CD4-positive, alpha-beta T cell treated with Interleukin-15 for 4 hours (primary cell): ENCODE data around the gene ARHGAP26.
"Not testable (repeated sequence)": the region's sequence is repeated elsewhere in the genome, so short reads cannot be mapped to it uniquely, and the experiment has no call there.

ENCODE experiments used
- DNase-seq: peaks from one replicate; pipeline ENCODE4 v3.0.0-alpha.2; 2020; ENCODE audit warnings: low spot score

Gene ARHGAP26

DNA sequence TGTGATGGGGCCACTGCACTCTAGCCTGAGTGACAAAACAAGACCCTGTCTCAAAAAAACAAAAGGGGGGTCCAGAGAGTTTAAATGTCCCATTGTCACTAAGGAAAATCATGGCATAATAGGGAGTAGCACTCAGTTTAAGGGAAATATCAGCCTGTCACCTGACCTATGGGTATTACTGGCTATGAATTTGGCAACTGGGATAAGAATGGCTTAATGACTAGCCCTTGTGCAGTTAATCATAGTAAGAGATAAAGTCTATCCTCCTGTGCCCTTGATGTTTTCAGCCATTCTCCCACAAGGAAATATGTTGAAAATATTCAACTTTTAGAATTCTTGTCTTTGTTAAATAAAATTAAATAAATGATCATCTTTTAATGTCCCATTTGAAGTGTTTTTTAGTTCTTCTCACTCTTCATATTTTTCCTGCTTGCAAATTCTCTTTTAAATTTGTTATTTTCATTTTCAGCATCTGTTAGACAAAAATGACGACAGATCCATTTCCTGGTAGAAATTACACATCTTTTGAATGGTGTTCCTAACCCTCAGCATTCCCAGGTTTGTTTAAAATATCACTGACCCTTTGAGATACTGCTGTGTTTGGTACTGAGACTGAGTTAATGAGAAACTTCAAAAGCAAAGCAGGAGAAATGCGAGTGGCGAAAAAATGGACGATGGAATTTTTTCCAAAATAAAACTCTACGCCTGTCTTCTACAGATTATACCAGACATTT, 191.4 kb downstream of the ARHGAP26 start:
- DNase-seq = no peak

GRCh38 chr5:142962174-142962533, 192.0 kb downstream of the ARHGAP26 start:
- DNase-seq = no peak

GRCh38 chr5:142965258-142966120, 195.3 kb downstream of the ARHGAP26 start:
- DNase-seq = not testable (repeated sequence)

DNA sequence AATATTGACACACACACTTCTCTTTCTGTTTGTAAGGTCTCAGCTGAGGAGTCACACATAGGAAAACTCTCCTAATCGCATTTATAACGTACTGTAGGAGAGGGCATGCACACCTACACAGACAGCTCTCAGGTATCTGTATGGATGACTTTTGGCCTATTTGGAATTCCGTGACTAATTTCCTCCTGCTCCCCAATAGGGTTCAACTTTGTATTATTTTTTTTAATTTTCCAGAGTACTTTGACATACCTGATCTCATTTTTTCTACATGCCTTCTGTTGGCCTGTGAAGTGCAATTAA, 195.9 kb downstream of the ARHGAP26 start:
- no peak for DNase-seq

DNA sequence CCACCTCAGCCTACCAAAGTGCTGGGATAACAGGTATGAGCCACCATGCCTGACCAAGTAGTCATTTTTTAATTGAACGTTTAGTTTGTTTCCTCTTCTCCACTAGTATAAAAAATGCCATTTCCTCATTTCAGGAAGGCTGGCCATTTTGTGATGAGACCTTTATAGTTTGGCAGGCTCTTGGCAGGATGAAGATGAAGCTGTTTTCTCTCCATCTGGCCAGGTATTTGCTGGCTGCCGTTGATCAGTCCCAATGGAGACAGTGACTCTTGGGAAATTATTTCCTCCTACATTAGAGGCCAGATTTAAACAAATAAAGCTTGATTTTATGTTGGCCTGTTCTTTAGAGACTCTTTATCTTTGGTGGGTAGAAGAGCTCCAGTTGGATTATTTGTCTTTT, 199.0 kb downstream of the ARHGAP26 start:
- no peak for DNase-seq

GRCh38 chr5:142969624-142970439, 199.7 kb downstream of the ARHGAP26 start:
- no peak for DNase-seq

DNA sequence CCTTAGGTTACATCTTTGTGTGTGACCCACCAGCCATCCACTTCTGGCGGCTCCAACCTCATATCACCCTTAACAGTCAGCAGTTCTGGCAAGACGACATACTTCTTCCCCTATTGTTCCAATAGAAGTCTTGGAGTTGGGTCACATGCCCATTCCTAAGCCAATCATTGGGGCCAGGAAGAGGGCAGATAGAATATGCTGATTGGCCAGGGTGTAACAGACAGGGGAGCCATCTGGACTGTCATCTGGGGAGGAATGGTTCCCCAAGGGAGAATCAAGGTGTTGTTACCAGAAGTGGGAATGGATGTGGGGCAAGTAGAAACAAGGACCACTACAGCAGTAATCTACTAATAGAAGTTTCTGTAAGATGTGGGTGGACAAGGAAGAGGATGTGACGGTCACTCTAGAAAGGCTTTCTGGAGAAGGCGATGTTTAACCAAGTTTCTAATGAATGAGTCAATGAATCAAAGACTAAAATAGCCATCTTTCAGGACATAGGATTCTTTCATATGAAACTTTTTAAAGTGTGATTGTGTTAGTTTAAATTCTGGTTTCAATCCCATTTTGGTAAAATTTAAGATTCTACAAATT, 200.4 kb downstream of the ARHGAP26 start:
- DNase-seq = no peak

- no peak for DNase-seq
Observed at GRCh38 chr5:142971303-142972013, 201.3 kb downstream of the ARHGAP26 start.

DNA sequence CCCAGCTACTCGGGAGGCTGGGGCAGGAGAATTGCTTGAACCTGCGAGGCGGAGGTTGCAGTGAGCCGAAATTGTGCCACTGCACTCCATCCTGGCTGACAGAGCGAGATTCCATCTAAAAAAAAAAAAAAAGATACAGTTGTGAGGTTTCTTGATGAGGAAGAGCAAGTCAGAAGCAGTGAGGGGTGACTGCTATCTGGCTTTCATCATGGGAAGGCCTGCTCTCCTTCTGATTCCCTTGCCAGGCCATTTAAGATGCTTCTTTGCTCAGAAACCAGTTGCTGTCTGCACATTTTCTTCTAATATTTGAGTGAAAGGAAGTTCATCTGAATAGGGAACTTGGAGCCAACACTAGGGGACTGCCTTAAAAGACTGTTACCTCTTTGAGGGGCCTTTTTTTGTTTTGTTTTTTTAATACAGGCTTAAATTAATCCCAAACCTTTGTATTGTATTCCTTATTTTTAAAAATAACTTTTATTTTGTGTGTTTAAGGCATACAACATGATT, 201.9 kb downstream of the ARHGAP26 start:
- no peak for DNase-seq

- DNase-seq = no peak
Observed at GRCh38 chr5:142973932-142974331, 203.8 kb downstream of the ARHGAP26 start.

DNA sequence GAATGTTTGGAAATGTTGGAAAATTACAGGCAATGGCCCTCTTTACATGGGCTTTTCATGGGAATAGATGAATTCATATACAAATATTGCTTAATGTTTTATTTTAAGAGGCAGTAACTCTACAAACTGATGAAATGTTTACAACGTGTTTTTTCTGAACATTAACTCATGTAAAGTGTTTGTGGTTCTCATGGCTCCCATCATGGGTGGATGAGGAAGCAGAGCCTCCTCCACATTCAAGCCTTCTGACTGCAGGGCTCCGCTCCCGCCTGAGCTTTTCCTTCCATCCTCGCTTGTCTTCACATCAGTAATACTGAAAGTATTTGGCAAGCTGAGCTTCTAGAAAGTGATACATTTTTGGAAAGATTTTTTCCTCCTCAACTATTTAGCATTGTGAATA, 204.2 kb downstream of the ARHGAP26 start:
- DNase-seq = no peak

DNA sequence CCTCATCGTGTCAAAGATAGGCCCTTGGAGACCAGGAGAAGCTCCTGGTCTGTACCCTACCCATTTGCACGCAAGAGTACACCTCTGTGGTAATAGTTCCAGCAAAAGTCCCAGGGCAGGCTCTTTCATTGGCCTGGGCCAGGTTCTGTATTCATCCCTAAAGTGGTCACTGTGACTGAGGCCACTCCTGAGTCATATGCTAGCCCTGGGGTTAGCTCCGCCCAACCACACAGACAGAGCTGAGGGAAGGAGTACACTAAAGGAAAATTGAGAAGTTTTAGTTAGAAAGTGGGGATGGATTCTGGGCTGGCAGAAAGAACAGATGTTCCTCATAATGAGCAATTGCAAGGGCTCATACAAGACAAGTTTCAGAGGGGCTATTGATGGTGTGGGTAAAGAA, 206.7 kb downstream of the ARHGAP26 start:
- no peak for DNase-seq

GRCh38 chr5:142977363-142978051, 207.3 kb downstream of the ARHGAP26 start:
- DNase-seq = peak; percentile 77

GRCh38 chr5:142978252-142978651, 208.1 kb downstream of the ARHGAP26 start:
- no peak for DNase-seq

DNA sequence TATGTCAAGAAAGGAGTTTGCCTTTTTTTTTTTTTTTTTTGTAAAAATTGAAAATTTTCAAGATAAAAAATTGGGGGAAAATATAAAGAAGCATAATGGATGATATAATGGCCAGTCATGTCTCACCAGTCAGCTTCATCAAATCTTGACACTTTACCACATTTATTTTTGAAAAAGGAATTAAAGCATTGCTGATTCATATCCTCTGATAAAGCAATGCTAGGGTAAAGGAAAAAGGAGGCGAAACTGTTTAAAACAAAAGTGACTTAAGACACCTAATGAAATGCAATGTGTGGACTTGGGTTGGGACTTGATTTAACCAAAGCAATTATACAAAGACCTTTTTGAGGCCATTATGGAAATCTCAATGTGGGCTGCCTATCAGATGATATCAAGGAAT, 208.5 kb downstream of the ARHGAP26 start:
- no peak for DNase-seq

DNA sequence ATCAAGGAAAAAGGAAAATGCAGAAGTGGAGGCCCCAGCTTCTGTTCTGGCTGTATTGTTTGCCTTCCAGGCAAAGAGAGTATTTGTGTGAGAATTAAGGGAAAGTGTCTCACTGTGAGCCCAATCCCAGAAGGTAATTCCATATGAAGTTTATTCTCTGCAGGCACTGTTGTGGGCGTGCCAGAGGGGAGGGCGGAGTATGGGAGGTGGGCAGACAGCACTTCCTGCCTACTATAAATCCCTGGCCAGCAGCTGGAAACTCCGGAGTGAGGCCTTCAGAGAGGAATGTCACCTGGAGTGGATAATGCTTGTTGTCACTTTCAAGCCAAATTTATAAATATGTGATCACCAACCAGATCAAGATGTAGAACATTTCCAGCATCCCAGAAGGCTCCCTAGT, 209.5 kb downstream of the ARHGAP26 start:
- no peak for DNase-seq

- no peak for DNase-seq
Observed at GRCh38 chr5:142981475-142981874, 211.3 kb downstream of the ARHGAP26 start.

DNA sequence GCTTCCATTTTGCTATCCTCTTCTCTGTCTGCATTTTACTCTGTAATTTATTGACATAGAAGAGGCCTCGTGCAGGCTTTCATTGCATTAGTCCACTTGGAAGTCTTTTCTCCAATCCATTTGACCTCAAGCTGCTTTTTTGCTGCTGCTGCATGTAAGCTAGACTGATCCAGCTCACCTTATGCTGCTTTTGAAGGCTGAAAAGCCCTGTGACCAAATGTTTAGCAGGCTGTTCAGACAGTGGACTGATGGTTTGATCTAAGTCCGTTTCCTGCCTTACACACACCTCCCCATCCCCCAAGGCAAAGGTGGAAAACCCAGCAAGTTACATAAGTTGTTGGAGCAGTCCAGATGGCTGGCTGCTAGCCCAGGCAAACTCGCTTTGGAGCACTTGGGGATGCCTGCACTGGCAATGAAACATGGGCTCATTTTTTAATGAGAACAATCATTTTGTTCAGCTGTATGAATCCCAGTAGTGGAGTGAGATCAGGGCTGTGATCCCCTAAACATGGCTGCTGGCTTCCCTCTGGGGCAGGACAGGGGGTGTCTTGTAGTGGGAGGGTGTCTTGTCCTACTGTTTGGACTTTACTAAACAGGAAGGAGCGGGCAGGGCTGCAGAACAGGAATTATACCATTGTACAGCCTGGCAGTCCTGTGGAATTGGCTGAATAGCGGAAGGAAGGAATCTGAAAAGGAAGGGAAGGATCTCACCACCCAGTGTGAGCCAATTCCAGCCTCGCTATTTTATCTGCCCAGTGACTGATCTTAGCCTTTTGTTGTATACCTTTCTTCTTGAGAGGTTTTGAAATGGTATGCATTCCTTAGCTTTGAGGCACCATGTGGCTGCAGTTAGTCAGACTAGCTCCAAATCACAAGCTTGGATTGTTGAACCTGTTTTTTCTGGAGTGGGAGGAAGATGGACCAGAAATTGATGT, 212.0 kb downstream of the ARHGAP26 start:
- DNase-seq = no peak

DNA sequence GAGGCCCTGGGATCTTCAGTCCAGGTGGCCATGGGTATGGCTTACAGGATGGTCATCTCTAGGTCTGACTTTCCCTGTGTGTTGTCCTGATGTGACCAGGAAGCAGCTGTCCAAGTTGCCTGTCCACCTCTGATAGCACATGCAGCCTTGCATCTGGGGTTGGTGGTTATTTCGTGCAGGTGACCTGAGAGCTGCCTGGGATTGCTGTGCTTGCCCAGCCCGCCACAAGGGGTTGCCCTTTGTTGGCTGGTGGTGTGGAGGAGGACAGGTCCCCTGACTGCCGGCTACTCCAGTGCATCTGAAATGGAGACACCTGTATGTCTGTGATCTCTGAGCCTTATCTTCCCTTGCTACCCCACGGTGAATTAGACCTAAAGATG, 212.6 kb downstream of the ARHGAP26 start:
- DNase-seq = no peak

- no peak for DNase-seq
Observed at GRCh38 chr5:142984011-142984410, 213.8 kb downstream of the ARHGAP26 start.
